Neutrophil (primary cell): Measurements from ENCODE around the gene SARDH.
"Not testable (repeated sequence)": the region's sequence is repeated elsewhere in the genome, so short reads cannot be mapped to it uniquely, and the experiment has no call there.

Experiments
- H3K27ac ChIP-seq: fragments of 200-600 bp; sonication (generic); 2 replicates; pipeline ENCODE4 v1.5.1; 2016; ENCODE audit warnings: mild to moderate bottlenecking, moderate library complexity
- H3K27me3 ChIP-seq: fragments of 200-600 bp; sonication (generic); 2 replicates; pipeline ENCODE4 v1.6.0; 2016; ENCODE audit warnings: mild to moderate bottlenecking
- H3K36me3 ChIP-seq: fragments of 200-600 bp; sonication (generic); 2 replicates; pipeline ENCODE4 v1.5.1; 2017
- H3K4me1 ChIP-seq, 2 experiments: fragments of 200-600 bp in 1 of 2; sonication (generic) in 1 of 2; 1 replicate in 1 of 2; 2 replicates in 1 of 2; pipeline versions ENCODE4 v1.5.1 to v1.6.1; 2013 to 2016; ENCODE audit warnings: low read depth in 1 of 2, low read length in 1 of 2, mild to moderate bottlenecking in 1 of 2, moderate library complexity in 1 of 2; ENCODE audit not compliant: control insufficient read depth in 1 of 2, insufficient read depth in 1 of 2
- H3K4me3 ChIP-seq, 2 experiments: fragments of 200-600 bp in 1 of 2; sonication (generic) in 1 of 2; 1 replicate in 1 of 2; 2 replicates in 1 of 2; pipeline ENCODE4 v1.5.1; 2013 to 2016; ENCODE audit warnings: low read depth in 1 of 2, low read length in 1 of 2, mild to moderate bottlenecking in 1 of 2, moderate library complexity in 1 of 2
- H3K9me3 ChIP-seq: fragments of 200-600 bp; sonication (generic); 2 replicates; pipeline ENCODE4 v1.5.1; 2016
- CTCF ChIP-seq: fragments of 200-600 bp; sonication (generic); IDR thresholded peaks from 2 replicates; pipeline ENCODE4 v1.5.1; 2016; ENCODE audit warnings: antibody characterized with exemption

SARDH gene

GRCh38 chr9:133677126-133678010 lies 60.8 kb downstream of the SARDH start:
- Histone ChIP-seq H3K9me3 (no peaks in the 10 kb centered on the region), H3K36me3 (no peaks in the 10 kb centered on the region), H3K4me3 (no peak overlapping the region), H3K27ac (no peak overlapping the region), H3K4me1 (no peaks in the 10 kb centered on the region), H3K27me3 (no peaks in the 10 kb centered on the region)
- no peak for TF ChIP-seq CTCF

GRCh38 chr9:133676450-133676849 lies 61.7 kb downstream of the SARDH start:
- no peaks in the 10 kb centered on the region for H3K9me3 ChIP-seq
- H3K4me3 ChIP-seq, result no peak overlapping the region
- H3K36me3 ChIP-seq, result no peaks in the 10 kb centered on the region
- H3K4me1 ChIP-seq, result no peaks in the 10 kb centered on the region
- H3K27me3 ChIP-seq, result no peaks in the 10 kb centered on the region
- TF ChIP-seq CTCF, result no peak
- no peak overlapping the region for H3K27ac ChIP-seq

GRCh38 chr9:133675796-133676195 lies 62.4 kb downstream of the SARDH start:
- not testable (repeated sequence) for H3K27ac ChIP-seq, H3K4me3 ChIP-seq, H3K27me3 ChIP-seq, H3K4me1 ChIP-seq, H3K9me3 ChIP-seq, H3K36me3 ChIP-seq

GRCh38 chr9:133674091-133674490 lies 64.1 kb downstream of the SARDH start:
- Histone ChIP-seq H3K4me1 (no peaks in the 10 kb centered on the region), H3K27me3 (no peaks in the 10 kb centered on the region), H3K4me3 (no peak overlapping the region), H3K27ac (no peak overlapping the region), H3K36me3 (no peaks in the 10 kb centered on the region), H3K9me3 (no peaks in the 10 kb centered on the region)
- TF ChIP-seq CTCF, result no peak

GRCh38 chr9:133673258-133673655 lies 64.9 kb downstream of the SARDH start:
- no peaks in the 10 kb centered on the region for H3K4me1 ChIP-seq
- H3K27ac ChIP-seq, result no peak overlapping the region
- H3K36me3 ChIP-seq, result no peaks in the 10 kb centered on the region
- no peak overlapping the region for H3K4me3 ChIP-seq
- no peaks in the 10 kb centered on the region for H3K27me3 ChIP-seq
- no peaks in the 10 kb centered on the region for H3K9me3 ChIP-seq
- no peak for TF ChIP-seq CTCF

GRCh38 chr9:133672503-133673257 lies 65.5 kb downstream of the SARDH start:
- TF ChIP-seq CTCF, result no peak
- no peaks in the 10 kb centered on the region for H3K4me1 ChIP-seq

More at GRCh38 chr9:133672503-133673257, 65.5 kb downstream of the SARDH start:
- H3K27ac ChIP-seq, result no peak overlapping the region
- no peaks in the 10 kb centered on the region for H3K27me3 ChIP-seq
- H3K9me3 ChIP-seq, result no peaks in the 10 kb centered on the region
- no peak overlapping the region for H3K4me3 ChIP-seq
- H3K36me3 ChIP-seq, result no peaks in the 10 kb centered on the region
